GM23338 (cell line): ENCODE data around the gene ST6GALNAC4. TPM values are rescaled to one million over a fixed set of nuclear protein-coding genes. Genes with fewer than 3 reads are reported as not detected.
A peak's percentile ranks its signal among the peaks of the same experiment; 100 is the strongest.

Experiments used
- ATAC-seq: fragments of 200-7000 bp; cut with Tn5 transposase; 3 replicates; pipeline ENCODE4 v1.9.1; 2020
- DNase-seq: peaks from one replicate; pipeline ENCODE4 v3.0.0-alpha.2; 2015; ENCODE audit warnings: low spot score
- H2AFZ ChIP-seq: fragments of 200-600 bp; sonication (generic); 2 replicates; pipeline ENCODE4 v1.8.0; 2016; ENCODE audit warnings: antibody characterized with exemption, mild to moderate bottlenecking, moderate library complexity
- H3F3A ChIP-seq: fragments of 200-600 bp; sonication (generic); replicated peaks from 2 replicates; pipeline ENCODE4 v1.8.0; 2017; ENCODE audit warnings: antibody characterized with exemption, mixed run types, low read depth
- H3K27ac ChIP-seq: fragments of 200-600 bp; sonication (generic); 2 replicates; pipeline ENCODE4 v1.6.1; 2016; ENCODE audit warnings: low read depth
- H3K27me3 ChIP-seq: fragments of 200-600 bp; sonication (generic); 2 replicates; pipeline ENCODE4 v1.8.0; 2016; ENCODE audit warnings: mild to moderate bottlenecking, mixed run types, moderate library complexity; ENCODE audit not compliant: insufficient read depth
- H3K36me3 ChIP-seq: fragments of 200-600 bp; sonication (generic); 2 replicates; pipeline ENCODE4 v1.8.0; 2016; ENCODE audit warnings: mild to moderate bottlenecking; ENCODE audit not compliant: insufficient read depth
- H3K4me1 ChIP-seq: fragments of 200-600 bp; sonication (generic); 2 replicates; pipeline ENCODE4 v1.8.0; 2016; ENCODE audit warnings: mild to moderate bottlenecking, moderate library complexity; ENCODE audit not compliant: insufficient read depth
- H3K4me2 ChIP-seq: fragments of 200-600 bp; sonication (generic); 2 replicates; pipeline ENCODE4 v1.7.1; 2017; ENCODE audit warnings: mixed run types
- H3K4me3 ChIP-seq: fragments of 200-600 bp; sonication (generic); 2 replicates; pipeline ENCODE4 v1.6.1; 2016; ENCODE audit warnings: mixed run types
- H3K79me2 ChIP-seq: fragments of 200-600 bp; sonication (generic); replicated peaks from 2 replicates; pipeline ENCODE4 v1.8.0; 2017; ENCODE audit warnings: mild to moderate bottlenecking; ENCODE audit not compliant: insufficient read depth
- H3K9me2 ChIP-seq: fragments of 200-600 bp; sonication (generic); 2 replicates; pipeline ENCODE4 v1.8.0; 2017; ENCODE audit not compliant: insufficient read depth
- H4K20me1 ChIP-seq: fragments of 200-600 bp; sonication (generic); replicated peaks from 2 replicates; pipeline ENCODE4 v1.8.0; 2017; ENCODE audit warnings: mild to moderate bottlenecking; ENCODE audit not compliant: insufficient read depth
- H3K27ac Mint-ChIP-seq: 2 replicates; pipeline ENCODE4 v1.8.0; 2020; ENCODE audit warnings: inconsistent platforms, mild to moderate bottlenecking, moderate library complexity, mixed read lengths
- H3K27me3 Mint-ChIP-seq: 3 replicates; pipeline ENCODE4 v1.8.0; 2022; ENCODE audit warnings: low read depth, mild to moderate bottlenecking, moderate library complexity, mixed read lengths, inconsistent platforms; ENCODE audit not compliant: insufficient read depth, poor library complexity
- H3K36me3 Mint-ChIP-seq: 3 replicates; pipeline ENCODE4 v1.8.0; 2021; ENCODE audit warnings: low read depth, mild to moderate bottlenecking, inconsistent platforms, moderate library complexity, mixed read lengths
- H3K4me1 Mint-ChIP-seq: 3 replicates; pipeline ENCODE4 v1.8.0; 2020; ENCODE audit warnings: mild to moderate bottlenecking, inconsistent platforms, mixed read lengths
- H3K4me3 Mint-ChIP-seq: 3 replicates; pipeline ENCODE4 v1.8.0; 2021; ENCODE audit warnings: moderate library complexity, mild to moderate bottlenecking, inconsistent platforms, mixed read lengths
- H3K9me3 Mint-ChIP-seq: 3 replicates; pipeline ENCODE4 v1.8.0; 2020; ENCODE audit warnings: moderate library complexity, mild to moderate bottlenecking, inconsistent platforms, mixed read lengths
- CREB1 ChIP-seq: fragments of 250-450 bp; sonication (Bioruptor Pico); IDR thresholded peaks from 2 replicates; pipeline ENCODE4 v1.5.0; 2020; ENCODE audit warnings: low read depth, mild to moderate bottlenecking, moderate library complexity
- CTCF ChIP-seq, 2 experiments: fragments of 200-600 bp in 1 of 2; sonication (generic) in 1 of 2; conservative IDR thresholded peaks; 2 replicates each; pipeline versions ENCODE4 v1.5.1 to v1.6.1; 2016 to 2017; ENCODE audit warnings: antibody characterized with exemption in 2 of 2, low read depth in 2 of 2, mild to moderate bottlenecking in 2 of 2, moderate library complexity in 1 of 2
- EZH2 ChIP-seq: fragments of 200-600 bp; sonication (generic); IDR thresholded peaks from one replicate; pipeline ENCODE4 v1.8.0; 2017; ENCODE audit warnings: antibody characterized with exemption, mild to moderate bottlenecking, low read depth; ENCODE audit not compliant: unreplicated experiment
- EZH2phosphoT487 ChIP-seq: fragments of 200-600 bp; sonication (generic); IDR thresholded peaks from one replicate; pipeline ENCODE4 v1.8.1; 2018; ENCODE audit warnings: antibody characterized with exemption; ENCODE audit not compliant: unreplicated experiment
- JUNB ChIP-seq: IDR thresholded peaks from one replicate; pipeline ENCODE4 v1.6.1; 2016; ENCODE audit warnings: antibody characterized with exemption; ENCODE audit not compliant: unreplicated experiment
- NANOG ChIP-seq: IDR thresholded peaks from 2 replicates; pipeline ENCODE4 v1.6.1; 2016; ENCODE audit warnings: antibody characterized with exemption, borderline replicate concordance
- POLR2AphosphoS5 ChIP-seq: IDR thresholded peaks from 2 replicates; pipeline ENCODE4 v1.6.1; 2016; ENCODE audit warnings: antibody characterized with exemption, low read depth
- STAT1 ChIP-seq: IDR thresholded peaks from one replicate; pipeline ENCODE4 v1.6.1; 2016; ENCODE audit warnings: antibody characterized with exemption; ENCODE audit not compliant: unreplicated experiment
- ZNF114 ChIP-seq: fragments of 250-450 bp; sonication (Bioruptor Pico); IDR thresholded peaks from 2 replicates; pipeline ENCODE4 v1.5.0; 2020; ENCODE audit warnings: mild to moderate bottlenecking, moderate library complexity
- ZNF331 ChIP-seq: fragments of 250-450 bp; sonication (Bioruptor Pico); IDR thresholded peaks from 2 replicates; pipeline ENCODE4 v1.5.0; 2020; ENCODE audit warnings: low read depth, mild to moderate bottlenecking, moderate library complexity
- ZNF462 ChIP-seq: fragments of 250-450 bp; sonication (Bioruptor Pico); IDR thresholded peaks from 2 replicates; pipeline ENCODE4 v1.5.0; 2020; ENCODE audit warnings: mild to moderate bottlenecking, moderate library complexity
- polyA plus RNA-seq: library from polyadenylated mRNA; unstranded; fragments of >200 nt; fragmentation: Nextera tagmentation; extraction: Ambion mirVana; gene quantifications from 2 replicates; pipeline ENCODE4 v1.2.1, GENCODE V29; 2016
- total RNA-seq: library from RNA; depleted of rRNA; stranded (reverse); fragments of >200 nt; shearing (Covaris generic); gene quantifications from 2 replicates; pipeline ENCODE4 v1.2.3, GENCODE V29; 2014
- TF ChIP-seq, protein P1 (sequence below): IDR thresholded peaks from 2 replicates; pipeline ENCODE4 v1.6.1; 2016; ENCODE audit warnings: antibody characterized with exemption

Gene ST6GALNAC4
- total and polyA plus RNA-seq, 2 experiments from 2014 or later, result 8.1 to 35.3 TPM

- TF ChIP-seq CTCF (conservative IDR thresholded peaks at IDR 0.05; ENCODE audit: low read depth in 2 of 2) (no peak), ZNF114 (CRISPR knock-in tag) (no peak), STAT1 (no peak), EZH2 (no peak)
Measured at GRCh38 chr9:127963359-127964064, 46.7 kb upstream of the ST6GALNAC4 start (continued).

DNA sequence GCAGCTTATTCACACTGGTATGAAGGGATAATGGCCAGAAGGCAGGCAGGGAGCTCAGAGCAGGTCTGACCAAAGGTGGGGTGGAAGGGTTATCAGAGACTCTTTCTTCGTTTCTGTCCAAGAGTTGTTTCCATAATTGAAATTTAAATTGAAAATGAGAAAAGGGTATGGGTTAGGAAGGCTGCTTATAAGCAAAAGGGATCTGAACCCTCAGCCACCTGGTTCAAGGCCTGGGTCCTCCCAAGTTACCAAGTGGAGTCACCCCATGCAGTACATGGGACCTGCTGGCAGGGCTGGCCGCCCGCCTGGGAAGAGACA is 46.2 kb upstream of the ST6GALNAC4 start:
- H3K4me1 ChIP-seq, result peaks cover 21% of the 10 kb centered on the region
- H3K27ac Mint-ChIP-seq, result no peak overlapping the region; the same call in 1 of the 2 replicates
- H3K27ac ChIP-seq, result peak overlapping the region; percentile 59; the same call in 1 of the 2 replicates
- H3F3A ChIP-seq, result 0 out of 2 replicates have a peak, but pooled peaks cover 5% of the 10 kb centered on the region
- no peak overlapping the region for H2AFZ ChIP-seq
- H3K9me2 ChIP-seq, result no peaks in the 10 kb centered on the region
- H3K36me3 ChIP-seq, result no peaks in the 10 kb centered on the region
- H3K4me3 ChIP-seq, result no peak overlapping the region
- no peak overlapping the region for H3K4me2 ChIP-seq
- H3K4me1 Mint-ChIP-seq, result peaks cover 66% of the 10 kb centered on the region
- peaks cover 99% of the 10 kb centered on the region for H3K79me2 ChIP-seq
- peaks cover 22% of the 10 kb centered on the region for H4K20me1 ChIP-seq
- peaks cover 2% of the 10 kb centered on the region; the same call in 1 of the 3 replicates for H3K36me3 Mint-ChIP-seq
- no peak overlapping the region for H3K4me3 Mint-ChIP-seq
- no peaks in the 10 kb centered on the region for H3K9me3 Mint-ChIP-seq
- no peaks in the 10 kb centered on the region for H3K27me3 ChIP-seq
- DNase-seq (no peak), ATAC-seq (peak; percentile 11; the same call in 2 of the 3 replicates)
- H3K27me3 Mint-ChIP-seq, result peaks cover 17% of the 10 kb centered on the region
- TF ChIP-seq ZNF462 (CRISPR knock-in tag) (no peak), POLR2AphosphoS5 (no peak), NANOG (no peak), CTCF (conservative IDR thresholded peaks at IDR 0.05; ENCODE audit: low read depth in 2 of 2) (no peak), STAT1 (no peak), CREB1 (CRISPR knock-in tag) (no peak), ZNF114 (CRISPR knock-in tag) (no peak), EZH2phosphoT487 (no peak), ZNF331 (CRISPR knock-in tag) (no peak), JUNB (no peak)
- TF ChIP-seq, protein P1, sequence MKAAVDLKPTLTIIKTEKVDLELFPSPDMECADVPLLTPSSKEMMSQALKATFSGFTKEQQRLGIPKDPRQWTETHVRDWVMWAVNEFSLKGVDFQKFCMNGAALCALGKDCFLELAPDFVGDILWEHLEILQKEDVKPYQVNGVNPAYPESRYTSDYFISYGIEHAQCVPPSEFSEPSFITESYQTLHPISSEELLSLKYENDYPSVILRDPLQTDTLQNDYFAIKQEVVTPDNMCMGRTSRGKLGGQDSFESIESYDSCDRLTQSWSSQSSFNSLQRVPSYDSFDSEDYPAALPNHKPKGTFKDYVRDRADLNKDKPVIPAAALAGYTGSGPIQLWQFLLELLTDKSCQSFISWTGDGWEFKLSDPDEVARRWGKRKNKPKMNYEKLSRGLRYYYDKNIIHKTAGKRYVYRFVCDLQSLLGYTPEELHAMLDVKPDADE, result no peak
